HTERT RPE-1 (cell line): ENCODE results near the gene RFX1.

Experiments used
- in situ Hi-C: fragments of 300-500 bp; cut with MboI; formaldehyde crosslinking; loops from 4 replicates; pipeline ENCODE4 v1.14.3; 2020; ENCODE audit warnings: low sequenced_read_pairs

The RFX1 gene

GRCh38 chr19:13996928-13997630, 9.0 kb downstream of the RFX1 start:
- in situ Hi-C loops: no loop called here

GRCh38 chr19:13995878-13996765, 10.0 kb downstream of the RFX1 start:
- in situ Hi-C loops: no loop called here

GRCh38 chr19:13995017-13995728, 10.9 kb downstream of the RFX1 start:
- in situ Hi-C loops: no loop called here

GRCh38 chr19:13993590-13994300, 12.4 kb downstream of the RFX1 start:
- in situ Hi-C loops: no loop called here

GRCh38 chr19:13992025-13992424, 14.1 kb downstream of the RFX1 start:
- in situ Hi-C loops: no loop called here

GRCh38 chr19:13990085-13990484, 16.0 kb downstream of the RFX1 start:
- in situ Hi-C loops: no loop called here

- in situ Hi-C loops: no loop called here
Observed at GRCh38 chr19:13989487-13989886, 16.6 kb downstream of the RFX1 start.

- in situ Hi-C loops: no loop called here
Observed at GRCh38 chr19:13987101-13987890, 18.8 kb downstream of the RFX1 start.

GRCh38 chr19:13986348-13986904, 19.7 kb downstream of the RFX1 start:
- in situ Hi-C loops: no loop called here

GRCh38 chr19:13985771-13986347, 20.3 kb downstream of the RFX1 start:
- in situ Hi-C loops: no loop called here

- in situ Hi-C loops: no loop called here
Observed at GRCh38 chr19:13984875-13985741, 21.0 kb downstream of the RFX1 start.

- in situ Hi-C loops: no loop called here
Observed at GRCh38 chr19:13984186-13984585, 21.9 kb downstream of the RFX1 start.

- in situ Hi-C loops: no loop called here
Observed at GRCh38 chr19:13983213-13983889, 22.8 kb downstream of the RFX1 start.

- in situ Hi-C loops: no loop called here
Observed at GRCh38 chr19:13982773-13983172, 23.3 kb downstream of the RFX1 start.

GRCh38 chr19:13981988-13982501, 24.1 kb downstream of the RFX1 start:
- in situ Hi-C loops: no loop called here

- in situ Hi-C loops: no loop called here
Observed at GRCh38 chr19:13981467-13981866, 24.7 kb downstream of the RFX1 start.

- in situ Hi-C loops: no loop called here
Observed at GRCh38 chr19:13981021-13981420, 25.1 kb downstream of the RFX1 start.

- in situ Hi-C loops: no loop called here
Observed at GRCh38 chr19:13980340-13980739, 25.8 kb downstream of the RFX1 start.
